Measurements from ENCODE around the gene CACNA1F. TPM values are rescaled to one million over a fixed set of nuclear protein-coding genes. Genes with fewer than 3 reads are reported as not detected.
A peak's percentile ranks its signal among the peaks of the same experiment; 100 is the strongest.

The CACNA1F gene
- total RNA-seq, 2 experiments from 2014 or later, result not detected

GRCh38 chrX:49188468-49189076 lies 44.6 kb downstream of the CACNA1F start:
- Histone ChIP-seq H3K4me3 (ENCODE audit: low read depth, low read length, poor library complexity, severe bottlenecking) (no peak overlapping the region), H3K27ac (ENCODE audit: low read depth, low read length, poor library complexity, severe bottlenecking) (no peak overlapping the region), H4K20me1 (ENCODE audit: insufficient read depth, low read length) (no peaks in the 10 kb centered on the region), H2AFZ (ENCODE audit: low read length) (no peak overlapping the region), H3K9me2 (ENCODE audit: insufficient read depth, low read length) (no peaks in the 10 kb centered on the region), H3K79me2 (ENCODE audit: insufficient read depth, low read depth, low read length) (peaks cover 16% of the 10 kb centered on the region; the same call in 1 of the 2 replicates), H3K36me3 (ENCODE audit: insufficient read depth, low read length) (peaks cover 3% of the 10 kb centered on the region), H3K4me1 (ENCODE audit: insufficient read depth, low read length, poor library complexity, severe bottlenecking) (peaks cover 34% of the 10 kb centered on the region), H3K9me3 (ENCODE audit: low read length) (no peaks in the 10 kb centered on the region), H3K4me2 (ENCODE audit: low read length) (no peak overlapping the region)
- DNase-seq (ENCODE audit: low spot score), result no peak
- ChIA-PET CTCF (ENCODE audit: unreplicated experiment) (no interaction called here), POLR2A (interaction anchor here (0.8 to 1.4 kb wide), 2 partner anchors 19 to 80 kb away, joined by 3 to 4 read pairs; no protein-coding TSS in a partner anchor)
- intact Hi-C loops (cut with micrococcal nuclease; ENCODE audit: unreplicated experiment), result no loop called here
- no peak for TF ChIP-seq EZH2phosphoT487 (IDR thresholded peaks at IDR 0.05; ENCODE audit: borderline replicate concordance, low read depth, low read length)
- TF ChIP-seq, protein P1, sequence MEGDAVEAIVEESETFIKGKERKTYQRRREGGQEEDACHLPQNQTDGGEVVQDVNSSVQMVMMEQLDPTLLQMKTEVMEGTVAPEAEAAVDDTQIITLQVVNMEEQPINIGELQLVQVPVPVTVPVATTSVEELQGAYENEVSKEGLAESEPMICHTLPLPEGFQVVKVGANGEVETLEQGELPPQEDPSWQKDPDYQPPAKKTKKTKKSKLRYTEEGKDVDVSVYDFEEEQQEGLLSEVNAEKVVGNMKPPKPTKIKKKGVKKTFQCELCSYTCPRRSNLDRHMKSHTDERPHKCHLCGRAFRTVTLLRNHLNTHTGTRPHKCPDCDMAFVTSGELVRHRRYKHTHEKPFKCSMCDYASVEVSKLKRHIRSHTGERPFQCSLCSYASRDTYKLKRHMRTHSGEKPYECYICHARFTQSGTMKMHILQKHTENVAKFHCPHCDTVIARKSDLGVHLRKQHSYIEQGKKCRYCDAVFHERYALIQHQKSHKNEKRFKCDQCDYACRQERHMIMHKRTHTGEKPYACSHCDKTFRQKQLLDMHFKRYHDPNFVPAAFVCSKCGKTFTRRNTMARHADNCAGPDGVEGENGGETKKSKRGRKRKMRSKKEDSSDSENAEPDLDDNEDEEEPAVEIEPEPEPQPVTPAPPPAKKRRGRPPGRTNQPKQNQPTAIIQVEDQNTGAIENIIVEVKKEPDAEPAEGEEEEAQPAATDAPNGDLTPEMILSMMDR (conservative IDR thresholded peaks at IDR 0.05; ENCODE audit: low read length), result no peak
- no TSS peak for BruUV-seq (replicated peaks)

DNA sequence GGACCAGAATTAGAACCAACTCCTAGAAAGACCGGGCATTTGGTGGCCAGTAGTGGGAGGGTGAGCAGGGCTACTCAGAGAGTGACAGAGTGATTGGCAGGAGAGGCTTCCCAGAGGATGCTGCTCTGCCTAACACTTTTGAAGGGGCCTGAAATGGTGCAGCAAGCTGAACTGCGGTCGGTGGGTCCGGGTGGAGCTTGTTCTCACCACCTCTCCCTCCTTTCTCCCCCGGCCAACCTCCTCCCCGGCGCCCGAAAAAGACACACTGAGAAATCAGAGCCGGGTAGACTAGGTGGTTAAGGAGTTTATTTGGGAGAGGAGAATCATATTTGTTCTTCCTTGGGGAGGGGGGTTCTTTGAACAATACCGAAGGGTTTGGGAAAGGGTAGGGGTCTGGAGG lies 45.6 kb downstream of the CACNA1F start:
- Histone ChIP-seq H2AFZ (ENCODE audit: low read length) (no peak overlapping the region), H3K36me3 (ENCODE audit: insufficient read depth, low read length) (peaks cover 11% of the 10 kb centered on the region), H3K9me2 (ENCODE audit: insufficient read depth, low read length) (no peaks in the 10 kb centered on the region), H3K27ac (ENCODE audit: low read depth, low read length, poor library complexity, severe bottlenecking) (no peak overlapping the region), H3K4me1 (ENCODE audit: insufficient read depth, low read length, poor library complexity, severe bottlenecking) (peaks cover 29% of the 10 kb centered on the region), H3K9me3 (ENCODE audit: low read length) (no peaks in the 10 kb centered on the region), H3K79me2 (ENCODE audit: insufficient read depth, low read depth, low read length) (peaks cover 16% of the 10 kb centered on the region; the same call in 1 of the 2 replicates), H4K20me1 (ENCODE audit: insufficient read depth, low read length) (no peaks in the 10 kb centered on the region), H3K4me3 (ENCODE audit: low read depth, low read length, poor library complexity, severe bottlenecking) (no peak overlapping the region), H3K4me2 (ENCODE audit: low read length) (no peak overlapping the region)
- ChIA-PET CTCF (ENCODE audit: unreplicated experiment) (no interaction called here), POLR2A (interaction anchor here (0.8 to 1.4 kb wide), 2 partner anchors 21 to 82 kb away, joined by 3 to 4 read pairs; no protein-coding TSS in a partner anchor)
- TF ChIP-seq EZH2phosphoT487 (IDR thresholded peaks at IDR 0.05; ENCODE audit: borderline replicate concordance, low read depth, low read length), result no peak
- TF ChIP-seq, protein P1 (conservative IDR thresholded peaks at IDR 0.05; ENCODE audit: low read length), result no peak
- DNase-seq (ENCODE audit: low spot score), result no peak
- no TSS peak for BruUV-seq (replicated peaks)
- intact Hi-C loops (cut with micrococcal nuclease; ENCODE audit: unreplicated experiment), result no loop called here

DNA sequence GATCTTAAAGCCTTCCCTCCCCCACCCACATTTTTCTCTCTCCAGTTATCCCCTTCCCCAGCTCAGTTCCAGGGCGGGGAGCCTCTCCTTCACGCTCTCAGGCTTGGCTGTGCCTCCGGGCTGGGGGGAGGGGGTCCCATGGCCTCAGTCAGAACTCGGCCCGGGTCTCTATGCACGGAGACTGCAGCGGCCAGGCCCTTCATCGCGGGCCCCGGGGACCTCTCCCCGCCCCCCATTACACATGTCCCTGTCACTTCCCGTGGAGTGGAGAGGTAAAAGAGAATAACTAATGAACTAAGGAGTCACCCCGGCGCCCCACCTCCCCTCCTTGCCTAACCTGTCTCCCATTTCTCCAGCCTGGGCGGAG lies 46.1 kb downstream of the CACNA1F start:
- Histone ChIP-seq H4K20me1 (ENCODE audit: insufficient read depth, low read length) (no peaks in the 10 kb centered on the region), H3K4me3 (ENCODE audit: low read depth, low read length, poor library complexity, severe bottlenecking) (no peak overlapping the region), H3K27ac (ENCODE audit: low read depth, low read length, poor library complexity, severe bottlenecking) (no peak overlapping the region), H3K36me3 (ENCODE audit: insufficient read depth, low read length) (peaks cover 15% of the 10 kb centered on the region), H3K4me2 (ENCODE audit: low read length) (peak overlapping the region; percentile 58; the same call in 1 of the 2 replicates), H3K79me2 (ENCODE audit: insufficient read depth, low read depth, low read length) (peaks cover 16% of the 10 kb centered on the region; the same call in 1 of the 2 replicates), H3K9me3 (ENCODE audit: low read length) (no peaks in the 10 kb centered on the region), H2AFZ (ENCODE audit: low read length) (no peak overlapping the region), H3K4me1 (ENCODE audit: insufficient read depth, low read length, poor library complexity, severe bottlenecking) (peaks cover 24% of the 10 kb centered on the region), H3K9me2 (ENCODE audit: insufficient read depth, low read length) (no peaks in the 10 kb centered on the region)
- TF ChIP-seq EZH2phosphoT487 (IDR thresholded peaks at IDR 0.05; ENCODE audit: borderline replicate concordance, low read depth, low read length), result no peak
- TF ChIP-seq, protein P1 (conservative IDR thresholded peaks at IDR 0.05; ENCODE audit: low read length), result no peak
- DNase-seq (ENCODE audit: low spot score), result no peak
- CTCF ChIA-PET (ENCODE audit: unreplicated experiment), result no interaction called here
- intact Hi-C loops (cut with micrococcal nuclease; ENCODE audit: unreplicated experiment), result no loop called here
- POLR2A ChIA-PET, result interaction anchor here (1.4 kb wide), 1 partner anchor 82 kb away, joined by 4 read pairs; no protein-coding TSS in a partner anchor
- BruUV-seq (replicated peaks), result no TSS peak

All from OCI-LY7 (cell line).